Mammary epithelial cell (primary cell): ENCODE results near the gene SENP8.

Source experiments
- EZH2 ChIP-seq: IDR thresholded peaks from 2 replicates; pipeline ENCODE4 v1.6.1; 2012; ENCODE audit warnings: low read length, inconsistent platforms, borderline replicate concordance
- TF ChIP-seq, protein P1 (sequence below), 2 donors: IDR thresholded peaks in 1 of 2; conservative IDR thresholded peaks in 1 of 2; 2 replicates each; pipeline ENCODE4 v1.5.1; 2011 to 2012; ENCODE audit warnings: inconsistent platforms in 2 of 2, low read length in 2 of 2, mild to moderate bottlenecking in 2 of 2, control low read depth in 1 of 2, low read depth in 1 of 2; ENCODE audit not compliant: insufficient read depth in 1 of 2; ENCODE audit errors: extremely low read depth in 1 of 2

GRCh38 chr15:72133211-72133610, 15.0 kb downstream of the SENP8 start:
- TF ChIP-seq, protein P1, sequence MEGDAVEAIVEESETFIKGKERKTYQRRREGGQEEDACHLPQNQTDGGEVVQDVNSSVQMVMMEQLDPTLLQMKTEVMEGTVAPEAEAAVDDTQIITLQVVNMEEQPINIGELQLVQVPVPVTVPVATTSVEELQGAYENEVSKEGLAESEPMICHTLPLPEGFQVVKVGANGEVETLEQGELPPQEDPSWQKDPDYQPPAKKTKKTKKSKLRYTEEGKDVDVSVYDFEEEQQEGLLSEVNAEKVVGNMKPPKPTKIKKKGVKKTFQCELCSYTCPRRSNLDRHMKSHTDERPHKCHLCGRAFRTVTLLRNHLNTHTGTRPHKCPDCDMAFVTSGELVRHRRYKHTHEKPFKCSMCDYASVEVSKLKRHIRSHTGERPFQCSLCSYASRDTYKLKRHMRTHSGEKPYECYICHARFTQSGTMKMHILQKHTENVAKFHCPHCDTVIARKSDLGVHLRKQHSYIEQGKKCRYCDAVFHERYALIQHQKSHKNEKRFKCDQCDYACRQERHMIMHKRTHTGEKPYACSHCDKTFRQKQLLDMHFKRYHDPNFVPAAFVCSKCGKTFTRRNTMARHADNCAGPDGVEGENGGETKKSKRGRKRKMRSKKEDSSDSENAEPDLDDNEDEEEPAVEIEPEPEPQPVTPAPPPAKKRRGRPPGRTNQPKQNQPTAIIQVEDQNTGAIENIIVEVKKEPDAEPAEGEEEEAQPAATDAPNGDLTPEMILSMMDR (conservative IDR thresholded peaks at IDR 0.05 in 1 of 2, IDR thresholded peaks at IDR 0.05 in 1 of 2; ENCODE audit: extremely low read depth in 1 of 2, insufficient read depth in 1 of 2, low read depth in 1 of 2, low read length in 2 of 2): no peak
- TF ChIP-seq EZH2: no peak
